Hepatocyte (in vitro differentiated cells): Measurements from ENCODE around the gene ATMIN.

Experiments
- CTCF ChIP-seq: fragments of 200-600 bp; sonication (generic); IDR thresholded peaks from 2 replicates; pipeline ENCODE4 v1.5.1; 2016; ENCODE audit warnings: antibody characterized with exemption, mild to moderate bottlenecking; ENCODE audit not compliant: poor library complexity
- EZH2 ChIP-seq: fragments of 200-600 bp; sonication (generic); IDR thresholded peaks from 2 replicates; pipeline ENCODE4 v1.6.1; 2016; ENCODE audit warnings: antibody characterized with exemption, mild to moderate bottlenecking, borderline replicate concordance

GRCh38 chr16:80991792-80992430 is 43.7 kb upstream of the ATMIN start:
- TF ChIP-seq CTCF (no peak), EZH2 (no peak)
